Mucosa of rectum (tissue), 2 donors: ENCODE measurements around the gene VSTM5.
"Not testable (repeated sequence)": the region's sequence is repeated elsewhere in the genome, so short reads cannot be mapped to it uniquely, and the experiment has no call there.

Experiments
- H3K27ac ChIP-seq, 2 donors: one replicate each; pipeline ENCODE4 v1.7.0; 2013; ENCODE audit warnings: inconsistent platforms in 2 of 2, low read depth in 2 of 2, low read length in 2 of 2
- H3K27me3 ChIP-seq, 2 donors: one replicate each; pipeline ENCODE4 v1.7.0; 2013; ENCODE audit warnings: low read length in 2 of 2; ENCODE audit not compliant: control insufficient read depth in 2 of 2, insufficient read depth in 2 of 2
- H3K36me3 ChIP-seq, 2 donors: one replicate each; pipeline ENCODE4 v1.7.0; 2013; ENCODE audit warnings: low read length in 2 of 2; ENCODE audit not compliant: control insufficient read depth in 2 of 2, insufficient read depth in 2 of 2
- H3K4me1 ChIP-seq, 2 donors: one replicate each; pipeline ENCODE4 v1.7.0; 2013; ENCODE audit warnings: low read length in 2 of 2, mild to moderate bottlenecking in 1 of 2; ENCODE audit not compliant: control insufficient read depth in 2 of 2, insufficient read depth in 2 of 2
- H3K4me3 ChIP-seq, 2 donors: one replicate each; pipeline ENCODE4 v1.7.0; 2013; ENCODE audit warnings: low read length in 2 of 2
- H3K9ac ChIP-seq, 2 donors: one replicate each; pipeline ENCODE4 v1.7.0; 2013; ENCODE audit warnings: low read length in 2 of 2, low read depth in 1 of 2, mild to moderate bottlenecking in 1 of 2
- H3K9me3 ChIP-seq, 2 donors: one replicate each; pipeline ENCODE4 v1.7.0; 2013; ENCODE audit warnings: low read length in 2 of 2; ENCODE audit not compliant: control insufficient read depth in 2 of 2
- donor health status: healthy.
- donor health status: Normal muscosa, but diverticular disease.

The VSTM5 gene

GRCh38 chr11:93804879-93805278 is 45.5 kb downstream of the VSTM5 start:
- Histone ChIP-seq H3K36me3 (peaks cover 62 to 71% of the 10 kb centered on the region in 2 donors), H3K9me3 (no peaks in the 10 kb centered on the region), H3K27ac (no peak overlapping the region), H3K4me1 (no peaks in the 10 kb centered on the region), H3K4me3 (no peak overlapping the region), H3K9ac (no peak overlapping the region), H3K27me3 (no peaks in the 10 kb centered on the region)

DNA sequence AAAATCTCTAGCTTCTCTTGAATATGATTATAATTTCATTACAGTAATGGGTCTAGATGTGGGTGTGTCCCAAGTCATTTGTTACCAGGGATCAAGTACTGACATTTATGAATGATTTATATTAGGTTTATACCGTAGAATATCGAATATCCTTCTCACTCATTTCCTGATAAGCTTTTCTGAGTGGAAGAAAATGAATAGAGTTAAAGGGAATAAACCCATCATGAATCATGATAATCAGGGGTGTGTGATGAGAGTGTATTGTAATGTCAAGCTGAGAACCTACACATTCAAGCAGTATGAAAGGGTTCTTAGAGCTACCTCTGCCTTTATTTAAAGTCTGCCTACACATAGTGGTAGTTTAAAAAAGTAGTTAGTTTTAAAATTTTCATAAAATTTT is 49.1 kb downstream of the VSTM5 start:
- Histone ChIP-seq H3K36me3 (peaks cover 66 to 69% of the 10 kb centered on the region in 2 donors), H3K27me3 (no peaks in the 10 kb centered on the region), H3K4me3 (no peak overlapping the region), H3K4me1 (no peaks in the 10 kb centered on the region), H3K9ac (no peak overlapping the region), H3K9me3 (no peaks in the 10 kb centered on the region), H3K27ac (no peak overlapping the region)

- Histone ChIP-seq H3K27ac (no peak overlapping the region), H3K36me3 (peaks cover 62 to 69% of the 10 kb centered on the region in 2 donors), H3K9me3 (no peaks in the 10 kb centered on the region), H3K4me1 (no peaks in the 10 kb centered on the region), H3K9ac (no peak overlapping the region), H3K4me3 (no peak overlapping the region), H3K27me3 (no peaks in the 10 kb centered on the region)
Measured at GRCh38 chr11:93796441-93797231, 53.8 kb downstream of the VSTM5 start.

- Histone ChIP-seq H3K9ac (no peak overlapping the region), H3K36me3 (peaks cover 55 to 75% of the 10 kb centered on the region in 2 donors), H3K4me1 (peaks cover 2 to 4% of the 10 kb centered on the region in 2 donors)
Measured at GRCh38 chr11:93791493-93791892, 58.9 kb downstream of the VSTM5 start.

GRCh38 chr11:93784935-93785360 is 65.5 kb downstream of the VSTM5 start:
- Histone ChIP-seq H3K4me1 (peaks cover 21 to 22% of the 10 kb centered on the region in 2 donors), H3K4me3 (peak overlapping the region; percentile 91 to 99), H3K9ac (peak overlapping the region; percentile 96 to 99), H3K9me3 (no peaks in the 10 kb centered on the region), H3K27ac (peak overlapping the region; percentile 97 to 98), H3K27me3 (no peaks in the 10 kb centered on the region), H3K36me3 (peaks cover 13 to 18% of the 10 kb centered on the region in 2 donors)

More at GRCh38 chr11:93791493-93791892, 58.9 kb downstream of the VSTM5 start:
- Histone ChIP-seq H3K9me3 (no peaks in the 10 kb centered on the region), H3K27me3 (no peaks in the 10 kb centered on the region), H3K27ac (no peak overlapping the region), H3K4me3 (no peak overlapping the region)

DNA sequence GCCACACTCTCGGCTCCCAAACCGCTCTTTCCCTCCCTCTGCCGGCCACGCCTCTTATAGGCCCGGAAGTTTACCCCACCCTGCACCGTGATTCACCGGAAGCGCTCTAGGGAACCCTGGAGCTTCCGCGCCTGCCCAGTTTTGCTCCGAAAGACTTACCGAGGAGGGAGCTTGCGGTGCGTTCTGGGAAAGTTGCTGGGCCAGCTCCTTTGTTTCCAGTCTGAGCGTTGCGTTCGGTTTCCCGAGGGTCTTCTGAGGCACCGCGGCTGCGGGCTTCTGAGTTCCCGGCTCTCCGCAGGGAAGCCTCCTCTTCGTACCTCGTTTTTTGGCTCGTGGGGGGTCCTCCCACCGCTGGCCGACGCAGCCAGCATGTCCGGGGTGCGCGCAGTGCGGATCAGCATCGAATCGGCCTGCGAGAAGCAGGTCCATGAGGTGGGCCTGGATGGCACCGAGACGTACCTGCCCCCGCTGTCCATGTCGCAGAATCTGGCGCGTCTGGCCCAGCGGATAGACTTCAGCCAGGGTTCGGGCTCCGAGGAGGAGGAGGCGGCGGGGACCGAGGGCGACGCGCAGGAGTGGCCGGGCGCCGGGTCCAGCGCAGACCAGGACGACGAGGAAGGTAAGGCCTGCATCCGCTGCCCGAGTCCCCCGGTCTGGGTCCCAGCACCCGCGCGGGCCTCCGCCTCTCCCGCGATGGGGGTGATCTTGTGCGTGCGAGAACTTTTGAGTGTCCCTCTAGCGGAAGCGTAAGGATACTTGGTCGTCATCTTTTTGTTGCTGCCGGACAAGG is 66.1 kb downstream of the VSTM5 start, which contains the start of gene MED17:
Gene MED17 (plus strand): TSS at position 138 of the 790 bp plus-strand sequence. CDS start 232 bp downstream, at position 370.
- H3K27me3 ChIP-seq, result no peaks in the 10 kb centered on the region
- H3K36me3 ChIP-seq, result peaks cover 7 to 14% of the 10 kb centered on the region in 2 donors
- H3K4me3 ChIP-seq, result peak within 1 kb of the TSS; percentile 91 to 99
- H3K27ac ChIP-seq, result peak within 1 kb of the TSS; percentile 97 to 98
- H3K9me3 ChIP-seq, result no peaks in the 10 kb centered on the region
- H3K9ac ChIP-seq, result peak within 1 kb of the TSS; percentile 96 to 99
- H3K4me1 ChIP-seq, result peaks cover 21 to 22% of the 10 kb centered on the region in 2 donors

- Histone ChIP-seq H3K27me3 (no peaks in the 10 kb centered on the region), H3K9me3 (no peaks in the 10 kb centered on the region), H3K27ac (peak overlapping the region; percentile 41 to 98), H3K4me1 (peaks cover 21 to 22% of the 10 kb centered on the region in 2 donors), H3K4me3 (peak overlapping the region; percentile 91 to 99), H3K9ac (peak overlapping the region; percentile 66 to 99), H3K36me3 (peaks cover 3 to 8% of the 10 kb centered on the region in 2 donors)
Measured at GRCh38 chr11:93783765-93784144, 66.7 kb downstream of the VSTM5 start.

- Histone ChIP-seq H3K27ac (peak overlapping the region in 1 of 2 donors; percentile 41), H3K9ac (peak overlapping the region in 1 of 2 donors; percentile 99), H3K4me3 (peak overlapping the region; percentile 91 to 99), H3K27me3 (no peaks in the 10 kb centered on the region), H3K4me1 (peaks cover 21 to 22% of the 10 kb centered on the region in 2 donors), H3K36me3 (peaks cover 0 to 5% of the 10 kb centered on the region in 2 donors), H3K9me3 (no peaks in the 10 kb centered on the region)
Measured at GRCh38 chr11:93783362-93783761, 67.1 kb downstream of the VSTM5 start.

- no peak overlapping the region for H3K4me3 ChIP-seq
- H3K9me3 ChIP-seq, result no peaks in the 10 kb centered on the region
- no peak overlapping the region for H3K27ac ChIP-seq
- no peaks in the 10 kb centered on the region for H3K4me1 ChIP-seq
- H3K9ac ChIP-seq, result no peak overlapping the region
- H3K27me3 ChIP-seq, result no peaks in the 10 kb centered on the region
- H3K36me3 ChIP-seq, result no peaks in the 10 kb centered on the region
Measured at GRCh38 chr11:93775289-93775688, 75.1 kb downstream of the VSTM5 start.

- H3K9me3 ChIP-seq, H3K27me3 ChIP-seq, H3K4me3 ChIP-seq, H3K4me1 ChIP-seq, H3K9ac ChIP-seq, H3K36me3 ChIP-seq, H3K27ac ChIP-seq: not testable (repeated sequence)
Measured at GRCh38 chr11:93774560-93774959, 75.9 kb downstream of the VSTM5 start.
